Tibial nerve (tissue), 3 donors: ENCODE measurements around the gene PTPRC.

Experiments used
- POLR2A ChIP-seq, 2 donors: fragments of 450-650 bp; IDR thresholded peaks; one replicate each; pipeline ENCODE4 v1.6.1; 2017; ENCODE audit warnings: antibody characterized with exemption in 2 of 2, mild to moderate bottlenecking in 2 of 2, moderate library complexity in 2 of 2
- TF ChIP-seq, protein P1 (sequence below), 5 experiments: fragments of 200-600 bp in 3 of 5; fragments of 450-650 bp in 2 of 5; sonication (generic) in 3 of 5; IDR thresholded peaks; one replicate each; pipeline ENCODE4 v1.5.1; 2016 to 2019; ENCODE audit warnings: antibody characterized with exemption in 5 of 5, mild to moderate bottlenecking in 3 of 5, moderate library complexity in 2 of 5

DNA sequence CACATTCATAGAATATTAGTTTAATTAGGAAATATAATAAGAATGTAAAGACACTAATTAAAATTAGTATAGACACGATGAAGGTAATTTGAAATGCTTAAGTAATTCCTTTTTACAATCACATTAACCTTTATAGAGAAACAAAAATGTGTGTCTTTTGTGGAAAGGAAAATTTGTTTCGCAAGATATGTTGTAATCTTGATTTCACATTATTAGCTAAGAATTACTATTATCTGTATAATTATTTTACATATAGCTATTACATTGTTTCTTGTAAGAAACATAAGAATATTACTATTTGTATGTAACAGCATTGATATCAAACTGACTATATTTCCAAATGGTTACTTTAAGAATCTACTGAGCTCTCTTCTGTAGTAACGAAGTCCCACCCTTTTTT is 111.2 kb downstream of the PTPRC start:
- TF ChIP-seq, protein P1, sequence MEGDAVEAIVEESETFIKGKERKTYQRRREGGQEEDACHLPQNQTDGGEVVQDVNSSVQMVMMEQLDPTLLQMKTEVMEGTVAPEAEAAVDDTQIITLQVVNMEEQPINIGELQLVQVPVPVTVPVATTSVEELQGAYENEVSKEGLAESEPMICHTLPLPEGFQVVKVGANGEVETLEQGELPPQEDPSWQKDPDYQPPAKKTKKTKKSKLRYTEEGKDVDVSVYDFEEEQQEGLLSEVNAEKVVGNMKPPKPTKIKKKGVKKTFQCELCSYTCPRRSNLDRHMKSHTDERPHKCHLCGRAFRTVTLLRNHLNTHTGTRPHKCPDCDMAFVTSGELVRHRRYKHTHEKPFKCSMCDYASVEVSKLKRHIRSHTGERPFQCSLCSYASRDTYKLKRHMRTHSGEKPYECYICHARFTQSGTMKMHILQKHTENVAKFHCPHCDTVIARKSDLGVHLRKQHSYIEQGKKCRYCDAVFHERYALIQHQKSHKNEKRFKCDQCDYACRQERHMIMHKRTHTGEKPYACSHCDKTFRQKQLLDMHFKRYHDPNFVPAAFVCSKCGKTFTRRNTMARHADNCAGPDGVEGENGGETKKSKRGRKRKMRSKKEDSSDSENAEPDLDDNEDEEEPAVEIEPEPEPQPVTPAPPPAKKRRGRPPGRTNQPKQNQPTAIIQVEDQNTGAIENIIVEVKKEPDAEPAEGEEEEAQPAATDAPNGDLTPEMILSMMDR (IDR thresholded peaks at IDR 0.05) = no peak
- TF ChIP-seq POLR2A (IDR thresholded peaks at IDR 0.05) = no peak
